LHCN-M2 (cell line): Measurements from ENCODE around the gene TIGD4. TPM values are rescaled to one million over a fixed set of nuclear protein-coding genes. Genes with fewer than 3 reads are reported as not detected.

Source experiments
- DNase-seq: peaks from one replicate; pipeline ENCODE4 v3.0.0-alpha.2; 2012; ENCODE audit warnings: low read depth
- polyA plus RNA-seq: library from polyadenylated mRNA; unstranded; fragments of >200 nt; gene quantifications from one replicate; pipeline ENCODE4 v1.2.1, GENCODE V29; 2012; ENCODE audit warnings: missing spikeins
- total RNA-seq: library from RNA; depleted of rRNA; stranded (reverse); fragments of >200 nt; gene quantifications from 2 replicates; pipeline ENCODE4 v1.2.3, GENCODE V29; 2014; rRNA removed

The TIGD4 gene
- total RNA-seq = 0.06 and 0.63 TPM in 2 replicates
- polyA plus RNA-seq = 0.02 TPM

DNA sequence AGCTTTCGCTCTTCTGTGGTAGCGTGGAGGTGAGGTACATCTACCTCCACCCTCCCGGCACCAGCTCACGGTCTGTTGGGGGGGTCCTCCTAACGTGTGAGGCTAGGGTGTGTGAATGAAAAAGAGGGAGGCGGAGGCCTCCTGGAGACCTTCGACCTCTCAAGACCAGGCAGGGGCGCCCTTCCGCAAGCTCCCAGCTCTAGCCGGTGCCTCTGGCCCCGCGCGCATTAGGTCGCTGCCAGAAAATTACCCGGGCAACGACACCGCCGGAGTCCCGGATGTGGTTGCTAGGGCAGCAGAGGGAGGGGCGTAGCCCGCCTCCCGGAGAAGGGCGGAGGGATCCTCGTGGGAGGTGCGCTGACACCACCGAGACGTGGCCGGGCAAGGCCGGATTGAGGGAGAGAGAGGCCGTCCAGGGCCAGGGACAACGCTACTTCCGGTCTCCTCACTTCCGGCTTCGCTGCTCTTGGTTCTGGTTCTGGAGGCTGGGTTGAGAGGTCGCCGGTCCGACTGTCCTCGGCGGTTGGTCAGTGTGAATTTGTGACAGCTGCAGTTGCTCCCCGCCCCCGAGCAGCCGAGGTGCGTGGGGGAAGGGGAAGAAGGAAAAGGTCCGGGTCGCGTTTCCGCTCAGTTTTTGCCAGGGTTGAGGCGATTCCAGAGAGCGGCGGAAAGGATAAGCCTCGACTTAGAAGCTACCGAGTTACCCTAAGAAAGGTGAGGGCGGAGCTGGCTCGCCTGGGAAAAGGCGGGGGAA is at the start of gene TIGD4, which contains the start of gene ARFIP1:
TIGD4 (minus strand) TSS at position 218 of the 754 bp plus-strand sequence. CDS start 8,726 bp downstream, outside the sequence.
ARFIP1 (plus strand) TSS at position 442 of the 754 bp plus-strand sequence. CDS start 49,680 bp downstream, outside the sequence.
- peak; percentile 97 for DNase-seq

DNA sequence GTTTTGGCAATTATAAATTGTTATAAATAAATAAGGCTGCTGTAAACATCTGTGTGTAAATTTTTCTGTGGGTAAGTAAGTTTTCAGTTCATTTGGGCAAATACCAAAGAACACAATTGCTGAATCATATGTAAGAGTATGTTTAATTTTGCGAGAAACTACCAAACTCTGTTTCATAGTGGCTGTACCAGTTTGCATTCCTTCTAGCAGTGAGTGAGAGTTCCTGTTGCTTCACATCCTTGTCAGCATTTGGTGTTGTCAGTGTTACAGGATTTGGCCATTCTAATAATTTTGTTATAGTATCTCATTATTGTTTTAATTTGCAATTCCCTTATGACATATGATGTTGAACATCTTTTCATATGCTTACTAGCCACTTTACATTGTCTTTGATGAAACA is 48.6 kb upstream of the TIGD4 start:
- DNase-seq = peak; percentile 5

DNA sequence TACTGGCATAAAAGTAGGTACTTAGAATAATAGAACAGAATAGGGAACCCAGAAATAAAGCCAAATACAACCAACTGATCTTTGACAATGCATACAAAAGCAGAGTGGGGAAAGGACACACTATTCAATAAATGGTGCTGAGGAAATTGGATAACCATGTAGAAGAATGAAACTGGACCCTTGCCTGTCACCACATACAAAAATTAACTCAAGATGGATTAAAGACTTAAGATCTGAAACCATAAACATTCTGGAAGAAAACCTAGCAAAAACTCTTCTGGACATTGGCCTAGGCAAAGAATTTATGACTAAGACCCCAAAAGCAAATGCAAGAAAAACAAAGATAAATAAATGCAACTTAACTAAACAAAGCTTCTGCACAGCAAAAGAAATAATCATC is 45.8 kb upstream of the TIGD4 start:
- DNase-seq = no peak

- no peak for DNase-seq
Measured at GRCh38 chr4:152824561-152824960, 45.0 kb upstream of the TIGD4 start.

DNA sequence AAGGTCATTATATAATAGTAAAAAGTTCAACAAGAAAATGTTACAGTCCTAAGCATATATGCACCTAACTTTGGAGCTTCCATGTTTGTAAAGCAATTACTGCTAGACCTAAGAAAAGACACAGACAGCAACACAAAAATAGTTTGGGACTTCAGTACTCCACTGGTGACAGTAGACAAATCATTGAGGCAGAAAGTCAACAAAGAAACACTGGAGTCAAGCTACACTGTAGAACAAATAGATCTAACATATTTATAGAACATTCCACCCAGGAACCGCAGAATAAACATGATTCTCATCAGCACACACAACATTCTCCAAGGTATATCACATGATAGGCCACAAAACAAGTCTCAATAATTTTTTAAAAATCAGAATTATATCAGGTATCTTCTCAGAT is 42.8 kb upstream of the TIGD4 start:
- no peak for DNase-seq

GRCh38 chr4:152820073-152820472 is 40.5 kb upstream of the TIGD4 start:
- no peak for DNase-seq

GRCh38 chr4:152819026-152819645 is 39.6 kb upstream of the TIGD4 start:
- no peak for DNase-seq

DNA sequence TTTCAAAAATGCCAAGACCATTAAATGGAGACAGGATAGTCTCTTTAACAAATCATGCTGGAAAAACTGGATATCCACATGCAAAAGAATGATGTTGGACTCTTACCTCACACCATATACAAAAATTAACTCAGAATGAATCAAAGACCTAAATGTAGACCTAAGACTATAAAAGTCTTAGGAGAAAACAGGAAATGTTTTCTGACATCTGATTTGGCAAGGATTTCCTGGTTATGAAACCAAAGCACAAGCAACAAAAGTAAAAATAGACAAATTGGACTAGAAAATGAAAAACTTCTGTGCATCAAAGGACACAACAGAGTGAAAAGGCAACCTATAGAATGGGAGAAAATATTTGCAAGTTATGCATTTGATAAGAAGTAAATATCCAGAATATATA is 37.8 kb upstream of the TIGD4 start:
- DNase-seq = no peak

- DNase-seq = no peak
Measured at GRCh38 chr4:152815078-152815477, 35.5 kb upstream of the TIGD4 start.

- DNase-seq = no peak
Measured at GRCh38 chr4:152810715-152811287, 31.3 kb upstream of the TIGD4 start.

DNA sequence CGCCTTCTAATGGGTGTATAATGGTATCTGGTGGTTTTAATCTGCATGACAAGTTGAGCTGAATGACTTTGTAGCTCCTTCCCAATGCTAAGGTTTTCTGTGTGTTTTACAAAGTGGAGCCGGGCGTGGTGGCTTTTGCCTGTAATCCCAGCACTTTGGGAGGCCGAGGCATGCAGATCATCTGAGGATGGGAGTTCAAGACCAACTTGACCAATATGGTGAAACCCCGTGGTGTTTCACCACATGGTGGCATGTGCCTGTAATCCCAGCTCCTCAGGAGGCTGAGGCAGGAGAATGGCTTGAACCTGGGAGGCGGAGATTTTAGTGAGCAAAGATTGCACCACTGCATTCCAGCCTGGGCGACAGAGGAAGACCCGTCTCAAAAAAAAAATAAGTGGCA is 29.1 kb upstream of the TIGD4 start:
- no peak for DNase-seq

GRCh38 chr4:152807294-152807829 is 27.8 kb upstream of the TIGD4 start:
- DNase-seq = peak; percentile 79

DNA sequence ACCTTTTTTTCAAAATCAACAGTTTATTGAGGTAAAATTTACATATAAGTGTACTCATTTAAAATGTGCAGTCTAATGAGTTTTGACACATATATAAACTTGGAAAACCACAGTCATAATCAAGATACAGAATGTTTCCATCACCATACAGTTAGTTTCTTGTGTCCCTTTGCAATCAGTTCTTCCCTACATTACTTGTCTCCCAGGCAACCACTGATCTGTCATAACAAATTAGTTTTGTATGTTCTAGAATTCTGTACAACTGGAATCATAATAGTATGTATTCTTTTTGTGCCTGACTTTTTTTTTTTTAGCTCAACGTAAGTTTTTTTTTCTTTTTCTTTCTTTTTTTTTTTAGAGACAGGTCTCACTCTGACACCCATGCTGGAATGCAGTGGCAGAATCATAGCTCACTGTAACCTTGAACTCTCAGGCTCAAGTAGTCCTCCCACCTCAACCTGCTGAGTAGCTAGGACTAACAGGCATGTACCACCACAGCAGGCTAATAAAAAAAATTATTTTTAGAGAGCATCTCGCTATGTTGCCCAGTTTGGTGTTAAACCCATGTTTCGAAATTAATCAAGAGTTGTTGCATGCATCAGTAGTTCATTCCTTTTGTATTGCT is 27.1 kb upstream of the TIGD4 start:
- no peak for DNase-seq

- DNase-seq = no peak
Measured at GRCh38 chr4:152805818-152806217, 26.3 kb upstream of the TIGD4 start.

DNA sequence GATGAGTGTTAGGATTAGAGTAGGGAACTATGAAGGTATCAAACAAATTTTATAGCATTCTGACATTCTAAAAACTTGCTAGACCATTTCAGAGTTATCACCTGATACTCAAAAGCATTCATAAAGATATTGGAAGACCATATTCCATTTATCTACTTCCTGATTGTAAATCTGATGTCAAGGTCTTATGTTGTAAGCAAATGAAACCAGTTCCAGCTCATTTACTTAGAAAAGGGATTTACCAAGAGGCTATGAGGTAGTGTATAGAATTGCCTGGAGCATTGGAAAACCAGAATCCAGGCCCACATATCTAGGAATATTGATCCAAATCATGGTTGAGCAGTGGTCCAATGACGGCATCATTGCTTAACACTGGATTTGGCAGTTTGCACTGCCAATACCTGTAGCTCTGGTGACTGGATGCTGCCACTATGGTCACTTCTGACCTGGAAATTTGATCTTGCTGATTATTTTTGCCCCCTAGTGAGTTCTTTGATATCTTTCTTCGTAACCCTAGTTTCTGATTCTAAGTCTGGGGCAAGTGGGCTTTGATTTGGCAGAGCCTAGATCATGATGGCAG is 25.6 kb upstream of the TIGD4 start:
- no peak for DNase-seq

DNA sequence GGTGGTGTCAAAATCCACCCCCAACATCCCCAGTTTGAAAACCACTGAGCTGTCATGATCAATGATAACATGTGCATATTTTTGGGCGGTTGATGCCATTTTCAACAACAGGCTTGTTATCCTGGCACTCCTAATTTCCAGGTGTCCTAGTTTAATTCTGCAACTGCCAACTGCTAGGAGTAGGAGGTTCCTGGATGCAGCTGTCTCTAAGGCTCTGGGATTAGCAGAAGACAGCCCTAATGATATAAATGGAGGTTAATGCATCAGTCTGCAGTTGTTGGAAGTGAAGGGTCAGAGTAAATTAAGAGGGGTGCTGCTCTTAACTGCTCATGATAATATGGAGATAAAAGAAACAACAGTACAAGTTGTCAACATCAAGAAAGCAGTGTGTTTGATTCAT is 24.0 kb upstream of the TIGD4 start:
- DNase-seq = peak; percentile 47

GRCh38 chr4:152795891-152796290 is 16.4 kb upstream of the TIGD4 start:
- no peak for DNase-seq

DNA sequence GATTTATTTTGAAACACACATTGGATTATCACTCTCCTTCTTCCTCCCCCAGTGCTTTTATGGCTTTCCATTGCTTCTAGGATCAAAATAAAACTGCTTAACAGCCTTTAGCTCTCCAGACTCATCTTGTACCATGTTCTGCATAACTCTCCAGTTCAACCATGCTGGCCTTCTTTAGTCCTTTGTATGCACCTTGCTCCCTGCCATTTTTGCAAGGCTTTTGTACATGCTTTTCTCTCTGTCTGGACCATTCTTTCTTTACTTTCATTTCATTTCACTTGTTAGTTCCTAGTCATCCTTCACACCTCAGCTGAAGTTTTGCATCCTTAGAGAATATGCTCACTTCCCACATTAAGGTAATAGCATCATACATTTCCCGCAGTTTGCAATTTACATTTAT is 7.1 kb upstream of the TIGD4 start:
- no peak for DNase-seq

GRCh38 chr4:152785639-152786615 is 6.4 kb upstream of the TIGD4 start:
- no peak for DNase-seq
